IPS-20b (cell line): ENCODE results near the gene ARHGAP24.

Source experiments
- H3K27ac ChIP-seq: one replicate; pipeline ENCODE4 v1.5.1; 2013; ENCODE audit warnings: low read length
- H3K27me3 ChIP-seq: 2 replicates; pipeline ENCODE4 v1.6.1; 2013; ENCODE audit warnings: mild to moderate bottlenecking, low read length, inconsistent platforms; ENCODE audit not compliant: insufficient read depth
- H3K36me3 ChIP-seq: 2 replicates; pipeline ENCODE4 v1.6.1; 2013; ENCODE audit warnings: low read depth, mild to moderate bottlenecking, inconsistent platforms, low read length, moderate library complexity; ENCODE audit not compliant: insufficient read depth
- H3K4me1 ChIP-seq: 2 replicates; pipeline ENCODE4 v1.6.1; 2013; ENCODE audit warnings: mild to moderate bottlenecking, control low read depth, inconsistent platforms, low read length, moderate library complexity; ENCODE audit not compliant: insufficient read depth
- H3K4me3 ChIP-seq: 2 replicates; pipeline ENCODE4 v1.5.1; 2013; ENCODE audit warnings: mild to moderate bottlenecking, low read length, inconsistent platforms
- H3K9ac ChIP-seq: 2 replicates; pipeline ENCODE4 v1.6.1; 2013; ENCODE audit warnings: low read depth, mild to moderate bottlenecking, inconsistent platforms, low read length, moderate library complexity
- H3K9me3 ChIP-seq: 2 replicates; pipeline ENCODE4 v1.6.1; 2013; ENCODE audit warnings: mild to moderate bottlenecking, low read depth, low read length, inconsistent platforms; ENCODE audit not compliant: insufficient read depth

Gene ARHGAP24

DNA sequence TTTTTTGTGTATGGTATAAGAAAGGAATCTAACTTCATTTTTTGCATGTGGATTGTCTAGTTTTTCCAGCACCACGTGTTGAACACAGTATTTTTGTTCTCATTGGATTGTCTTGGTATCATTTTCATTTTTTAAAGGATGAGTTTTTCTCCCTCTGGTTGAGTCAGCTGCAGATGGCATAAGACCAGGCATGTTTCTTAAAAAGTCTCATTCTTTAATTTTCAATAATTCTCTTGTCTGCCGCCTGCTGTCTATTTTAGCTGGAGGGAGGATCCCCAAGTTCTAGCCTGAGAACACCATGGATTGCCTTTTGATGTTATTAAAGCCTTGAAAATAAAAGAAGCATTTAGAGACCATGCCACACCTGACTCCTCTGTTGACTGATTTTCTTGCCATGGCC is 263.8 kb downstream of the ARHGAP24 start:
- Histone ChIP-seq H3K9me3 (no peaks in the 10 kb centered on the region), H3K4me3 (no peak overlapping the region), H3K36me3 (no peaks in the 10 kb centered on the region), H3K27ac (no peak overlapping the region), H3K4me1 (0 out of 2 replicates have a peak, but pooled peaks cover 4% of the 10 kb centered on the region), H3K27me3 (no peaks in the 10 kb centered on the region), H3K9ac (no peak overlapping the region)

DNA sequence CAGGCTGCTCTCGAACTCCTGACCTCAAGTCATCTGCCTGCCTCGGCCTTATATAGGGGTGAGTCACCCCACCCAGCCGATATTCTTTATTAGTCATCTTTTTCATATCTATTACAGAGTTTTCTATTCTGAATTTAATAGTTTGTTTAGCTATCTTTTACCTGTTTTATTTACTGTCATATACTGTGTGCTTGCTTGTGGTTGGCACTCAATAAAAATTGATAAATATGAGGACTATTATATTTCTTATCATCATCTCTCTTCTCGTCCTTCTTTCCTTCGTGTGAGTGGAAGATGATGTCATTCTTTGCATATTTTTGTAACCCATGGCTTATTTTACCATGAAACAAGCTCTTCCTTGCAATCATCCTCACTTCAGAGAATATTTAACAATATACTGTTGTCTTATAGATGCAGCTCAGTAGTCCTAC is 265.5 kb downstream of the ARHGAP24 start:
- H3K9me3 ChIP-seq = no peaks in the 10 kb centered on the region

DNA sequence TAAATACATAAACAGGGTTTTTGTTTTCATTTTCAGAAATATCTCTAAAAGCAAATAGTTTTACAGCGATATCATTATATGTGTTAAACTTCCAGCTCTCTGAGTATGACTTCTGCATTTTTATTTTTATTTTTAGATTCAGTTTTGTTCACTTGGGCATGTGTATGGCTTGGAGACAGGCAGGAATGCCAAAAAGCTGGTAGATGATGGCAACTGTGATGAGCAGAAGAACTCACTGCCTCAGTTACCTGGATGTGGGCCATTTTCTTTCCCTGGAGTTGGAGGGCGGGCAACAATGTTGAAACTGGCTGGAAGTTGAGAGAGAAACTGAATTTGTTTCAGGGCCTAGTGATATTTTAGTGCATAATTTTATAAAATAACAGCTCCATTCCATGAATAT is 266.4 kb downstream of the ARHGAP24 start:
- Histone ChIP-seq H3K9me3 (no peaks in the 10 kb centered on the region), H3K9ac (no peak overlapping the region), H3K36me3 (no peaks in the 10 kb centered on the region), H3K27ac (no peak overlapping the region), H3K4me3 (no peak overlapping the region), H3K27me3 (no peaks in the 10 kb centered on the region), H3K4me1 (0 out of 2 replicates have a peak, but pooled peaks cover 4% of the 10 kb centered on the region)

More for the DNA sequence above, 265.5 kb downstream of the ARHGAP24 start:
- Histone ChIP-seq H3K27me3 (no peaks in the 10 kb centered on the region), H3K4me3 (no peak overlapping the region), H3K27ac (no peak overlapping the region), H3K36me3 (no peaks in the 10 kb centered on the region), H3K4me1 (0 out of 2 replicates have a peak, but pooled peaks cover 4% of the 10 kb centered on the region), H3K9ac (no peak overlapping the region)

DNA sequence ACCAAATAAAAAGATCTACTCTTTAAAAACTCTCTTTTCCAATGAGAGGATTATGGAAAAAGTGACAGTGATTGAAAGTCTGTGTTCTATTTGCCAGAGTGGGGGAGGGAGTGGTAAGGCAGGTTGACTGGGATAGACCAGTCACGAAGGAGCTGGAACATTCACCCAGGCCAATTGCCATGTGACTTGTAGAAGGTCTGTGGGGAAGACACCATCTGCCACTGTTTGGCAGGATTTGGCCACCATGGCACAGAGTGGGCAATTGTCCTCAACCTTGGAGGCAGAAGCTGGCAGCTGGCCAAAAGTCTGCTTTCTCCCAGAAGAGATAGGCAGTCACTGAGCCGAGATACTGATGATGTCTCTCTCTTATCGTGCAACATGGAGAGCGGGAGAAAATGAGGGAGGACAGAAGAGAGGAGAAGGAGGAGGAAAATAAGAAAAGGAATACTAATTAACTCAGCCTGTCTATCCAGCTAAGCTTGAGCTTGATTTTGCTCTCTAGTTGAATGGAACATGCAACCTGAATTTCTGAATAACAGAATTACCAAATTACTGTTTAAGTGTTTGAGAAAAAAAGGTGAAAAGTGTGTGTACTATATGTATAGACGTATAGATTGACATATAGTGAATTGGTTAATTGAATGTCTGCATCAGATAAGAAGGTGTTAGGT is 267.1 kb downstream of the ARHGAP24 start:
- H3K27ac ChIP-seq = no peak overlapping the region
- H3K4me3 ChIP-seq = no peak overlapping the region
- H3K36me3 ChIP-seq = no peaks in the 10 kb centered on the region
- H3K9ac ChIP-seq = no peak overlapping the region
- H3K27me3 ChIP-seq = no peaks in the 10 kb centered on the region
- H3K4me1 ChIP-seq = 0 out of 2 replicates have a peak, but pooled peaks cover 4% of the 10 kb centered on the region
- no peaks in the 10 kb centered on the region for H3K9me3 ChIP-seq

DNA sequence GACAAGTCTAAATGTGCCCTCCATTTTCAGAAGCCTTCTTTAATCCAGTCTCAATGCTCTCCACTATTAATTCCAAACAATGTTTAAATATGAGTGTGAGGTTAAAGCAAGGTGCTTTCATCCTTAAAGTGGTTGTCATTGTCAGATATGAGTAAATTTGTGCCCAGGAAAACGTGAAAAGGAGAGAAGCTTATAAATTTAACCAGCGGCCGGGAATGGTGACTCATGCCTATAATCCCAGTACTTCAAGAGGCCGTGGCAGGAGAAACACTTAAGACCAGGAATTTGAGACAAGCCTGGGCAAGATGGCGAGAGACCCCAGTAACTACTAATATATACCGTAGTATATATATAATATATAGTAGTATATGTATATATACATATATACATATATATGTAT is 270.0 kb downstream of the ARHGAP24 start:
- no peak overlapping the region for H3K9ac ChIP-seq
- no peaks in the 10 kb centered on the region for H3K27me3 ChIP-seq
- no peaks in the 10 kb centered on the region for H3K36me3 ChIP-seq
- H3K4me3 ChIP-seq = no peak overlapping the region
- H3K9me3 ChIP-seq = no peaks in the 10 kb centered on the region
- no peak overlapping the region for H3K27ac ChIP-seq
- peaks cover 4% of the 10 kb centered on the region; the same call in 1 of the 2 replicates for H3K4me1 ChIP-seq

DNA sequence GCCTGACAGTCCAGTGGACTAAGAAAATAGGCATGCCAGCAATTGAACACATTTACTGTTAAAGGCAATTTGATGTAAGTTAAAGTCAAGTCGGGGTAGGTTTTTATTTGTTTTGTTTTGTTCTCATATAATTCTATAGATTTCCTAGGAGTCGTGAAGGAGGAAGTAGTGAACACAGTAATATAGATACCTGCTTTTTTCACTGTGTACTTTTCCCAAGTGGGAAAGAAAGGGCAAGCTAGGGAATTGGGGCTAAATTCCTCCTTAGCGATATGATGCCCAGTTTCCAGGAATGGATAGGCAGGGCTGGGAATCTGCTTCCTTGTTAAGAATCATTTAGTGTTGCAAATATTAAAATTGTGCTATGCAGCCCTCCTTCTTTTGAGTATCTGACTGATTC is 271.0 kb downstream of the ARHGAP24 start:
- H3K4me3 ChIP-seq = no peak overlapping the region
- H3K27me3 ChIP-seq = no peaks in the 10 kb centered on the region
- H3K9ac ChIP-seq = no peak overlapping the region
- peaks cover 4% of the 10 kb centered on the region; the same call in 1 of the 2 replicates for H3K4me1 ChIP-seq
- H3K36me3 ChIP-seq = no peaks in the 10 kb centered on the region
- H3K27ac ChIP-seq = no peak overlapping the region
- H3K9me3 ChIP-seq = no peaks in the 10 kb centered on the region

DNA sequence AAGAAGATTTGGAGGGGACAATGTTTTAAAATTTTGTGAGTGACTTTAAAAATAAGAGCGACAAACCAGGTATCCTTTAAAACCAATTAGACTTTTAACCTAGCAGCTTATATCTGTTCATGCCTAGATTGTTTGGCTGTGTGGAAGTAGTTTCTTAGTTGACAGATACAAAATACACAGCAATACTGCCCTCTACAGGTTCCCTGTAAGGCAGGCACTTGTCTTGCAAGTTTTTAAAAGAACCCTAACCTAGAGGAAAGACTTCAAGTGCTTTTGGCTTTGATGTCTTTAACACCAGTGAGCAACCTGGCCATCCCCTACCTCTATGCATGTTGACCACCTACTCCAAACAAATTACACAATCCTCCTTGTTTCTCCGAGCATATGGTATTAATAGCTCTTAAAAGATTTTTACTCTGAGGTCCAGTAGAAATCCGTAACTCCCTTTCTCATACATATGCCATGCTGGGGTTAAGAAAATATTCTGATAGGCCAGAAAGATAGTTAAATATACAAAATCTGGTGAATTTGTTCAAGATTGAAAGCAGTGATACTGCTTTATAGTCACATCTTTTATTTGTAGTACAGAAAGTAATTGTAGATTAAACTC is 273.0 kb downstream of the ARHGAP24 start:
- Histone ChIP-seq H3K27ac (no peak overlapping the region), H3K9me3 (no peaks in the 10 kb centered on the region), H3K9ac (no peak overlapping the region), H3K4me3 (no peak overlapping the region), H3K36me3 (no peaks in the 10 kb centered on the region), H3K27me3 (no peaks in the 10 kb centered on the region), H3K4me1 (peaks cover 6% of the 10 kb centered on the region)

DNA sequence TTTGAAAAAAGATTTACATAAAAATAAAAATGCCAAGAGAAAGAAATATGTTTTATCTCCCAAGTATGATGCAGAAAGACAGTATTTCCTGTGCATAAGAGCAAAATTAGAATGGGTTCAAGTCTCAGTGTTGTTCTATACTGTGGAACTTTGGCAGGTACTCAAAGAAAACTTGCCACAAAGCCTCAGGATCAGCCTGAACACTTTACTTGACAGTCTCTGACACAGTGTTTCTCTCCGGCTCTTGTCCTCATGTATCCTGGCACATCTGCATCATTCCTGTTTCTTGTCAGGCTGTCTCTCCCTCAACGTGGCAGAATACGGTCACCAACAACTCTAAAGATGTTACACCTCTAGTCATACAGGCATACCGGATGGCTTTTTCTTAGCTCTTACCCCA is 273.7 kb downstream of the ARHGAP24 start:
- Histone ChIP-seq H3K9ac (no peak overlapping the region), H3K4me1 (peaks cover 2% of the 10 kb centered on the region), H3K36me3 (no peaks in the 10 kb centered on the region), H3K4me3 (no peak overlapping the region), H3K9me3 (no peaks in the 10 kb centered on the region), H3K27ac (no peak overlapping the region), H3K27me3 (no peaks in the 10 kb centered on the region)

DNA sequence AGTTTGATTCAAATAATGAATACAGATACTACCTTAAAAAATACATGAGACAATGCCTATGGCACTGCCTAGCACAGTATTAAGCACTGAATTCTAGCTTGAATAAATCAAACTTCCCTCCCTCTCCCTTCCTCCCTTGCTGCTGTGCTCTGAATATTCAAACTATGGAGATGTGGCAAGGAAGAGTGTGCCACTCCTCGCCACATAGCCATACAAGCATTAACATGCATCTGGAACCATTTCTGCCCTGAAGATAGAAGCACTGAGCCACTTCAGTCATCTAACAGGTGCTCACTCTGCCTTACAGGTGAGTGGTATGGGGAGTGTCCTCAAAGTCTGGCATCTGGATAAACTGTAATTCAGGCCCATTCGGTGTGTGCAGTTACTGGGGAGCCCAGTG is 276.9 kb downstream of the ARHGAP24 start:
- Histone ChIP-seq H3K36me3 (no peaks in the 10 kb centered on the region), H3K9ac (no peak overlapping the region), H3K4me3 (no peak overlapping the region), H3K4me1 (peaks cover 2% of the 10 kb centered on the region), H3K9me3 (no peaks in the 10 kb centered on the region), H3K27ac (no peak overlapping the region), H3K27me3 (no peaks in the 10 kb centered on the region)

DNA sequence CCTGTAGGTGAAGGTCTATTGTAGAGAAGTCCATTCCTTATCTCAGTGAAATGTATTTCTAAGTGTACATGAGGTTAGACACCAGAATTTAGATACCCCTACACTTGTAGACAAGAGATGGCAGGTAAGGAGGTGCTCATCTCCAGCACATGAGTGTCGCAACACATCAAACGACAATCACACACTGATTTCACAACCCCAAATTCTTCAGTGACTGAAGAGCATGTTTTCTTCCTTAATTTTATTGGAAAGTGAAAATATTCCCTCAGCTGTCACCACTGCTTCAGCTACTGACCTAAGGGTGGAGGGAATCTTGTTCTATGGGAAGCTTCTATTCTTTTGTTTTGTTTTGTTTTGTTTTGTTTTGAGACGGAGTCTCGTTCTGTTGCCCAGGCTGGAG is 280.3 kb downstream of the ARHGAP24 start:
- Histone ChIP-seq H3K27ac (no peak overlapping the region), H3K36me3 (no peaks in the 10 kb centered on the region), H3K4me1 (peaks cover 2% of the 10 kb centered on the region; the same call in 1 of the 2 replicates), H3K27me3 (no peaks in the 10 kb centered on the region), H3K9ac (no peak overlapping the region), H3K9me3 (no peaks in the 10 kb centered on the region), H3K4me3 (no peak overlapping the region)

DNA sequence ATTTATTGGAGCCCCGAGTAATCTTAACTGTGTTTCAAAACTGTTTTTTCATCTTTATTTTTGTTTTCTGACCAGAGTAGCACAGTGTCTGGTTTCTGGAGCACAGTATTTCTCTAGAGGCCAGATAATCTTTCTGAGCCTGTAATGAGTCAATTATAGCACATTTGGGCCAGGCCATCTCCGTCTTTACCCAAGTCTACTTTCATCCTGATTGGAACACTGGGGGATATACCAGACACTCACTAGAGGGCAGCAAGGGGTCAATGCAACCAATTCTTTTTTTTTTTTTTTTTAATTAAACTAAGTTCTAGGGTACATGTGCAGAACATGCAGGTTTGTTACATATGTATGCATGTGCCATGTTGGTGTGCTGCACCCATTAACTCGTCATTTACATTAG is 282.0 kb downstream of the ARHGAP24 start:
- Histone ChIP-seq H3K27ac (no peak overlapping the region), H3K36me3 (no peaks in the 10 kb centered on the region)

DNA sequence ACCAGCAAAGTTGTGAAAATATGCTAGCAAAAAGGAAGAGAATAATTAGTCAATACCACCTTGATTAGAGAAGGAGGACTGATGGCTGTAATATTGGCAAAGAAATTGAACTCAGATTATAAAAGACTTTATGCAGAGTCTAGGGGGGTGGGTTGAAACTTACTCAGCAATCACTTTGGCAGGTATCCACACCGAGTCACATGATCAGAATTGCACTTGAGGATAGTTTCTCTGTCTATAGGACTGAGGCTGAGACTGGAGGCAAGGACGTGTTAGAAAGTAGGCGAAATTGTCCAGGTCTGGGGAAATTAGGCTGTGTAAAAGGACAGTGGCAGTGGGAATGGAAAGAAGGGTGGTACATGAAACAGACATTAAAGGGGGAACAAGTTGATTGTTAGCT is 284.4 kb downstream of the ARHGAP24 start:
- H3K9ac ChIP-seq = no peak overlapping the region
- H3K9me3 ChIP-seq = no peaks in the 10 kb centered on the region
- H3K36me3 ChIP-seq = no peaks in the 10 kb centered on the region

More for the DNA sequence above, 282.0 kb downstream of the ARHGAP24 start:
- Histone ChIP-seq H3K4me1 (peaks cover under 1% of the 10 kb centered on the region; the same call in 1 of the 2 replicates), H3K9ac (no peak overlapping the region), H3K27me3 (no peaks in the 10 kb centered on the region), H3K9me3 (no peaks in the 10 kb centered on the region), H3K4me3 (no peak overlapping the region)

More for the DNA sequence above, 284.4 kb downstream of the ARHGAP24 start:
- no peak overlapping the region for H3K27ac ChIP-seq
- no peaks in the 10 kb centered on the region for H3K27me3 ChIP-seq
- H3K4me1 ChIP-seq = peaks cover 2% of the 10 kb centered on the region; the same call in 1 of the 2 replicates
- H3K4me3 ChIP-seq = no peak overlapping the region
